ENCODE measurements around the gene PTGER3. TPM values are rescaled to one million over a fixed set of nuclear protein-coding genes. Genes with fewer than 3 reads are reported as not detected.

Gene PTGER3
- total and polyA plus RNA-seq, 10 of the 15 experiments (the other 5 are each of a cell fraction or from before 2014, with no cell fraction given): under 0.01 to 0.04 (median 0.02) TPM; not detected in 7

GRCh38 chr1:70973754-70974153 is 73.9 kb downstream of the PTGER3 start:
- POLR2A ChIA-PET: no interaction called here
- H3K4me1 ChIP-seq (ENCODE audit: control insufficient read depth, insufficient read depth, low read length): no peaks in the 10 kb centered on the region
- in situ Hi-C loops (cut with MboI): no loop called here
- no peak overlapping the region for H3K4me3 ChIP-seq
- H4K20me1 ChIP-seq (ENCODE audit: control insufficient read depth, insufficient read depth): no peaks in the 10 kb centered on the region
- DNase-seq (ENCODE audit: low read depth, low spot score) (no peak), ATAC-seq (no peak), FAIRE-seq (no peak)
- 49% methylated on average over 3 of the region's 3 CpGs for WGBS (ENCODE audit: insufficient coverage, insufficient replicate concordance, low lambda C conversion rate, missing lambda C conversion rate)
- H2AFZ ChIP-seq (ENCODE audit: control insufficient read depth, low read depth, low read length): no peak overlapping the region
- no peaks in the 10 kb centered on the region for H3K27me3 ChIP-seq (replicated peaks in 1 of 2; ENCODE audit: control insufficient read depth in 2 of 2, insufficient read depth in 2 of 2, low read length in 1 of 2)
- H3K4me2 ChIP-seq (ENCODE audit: control insufficient read depth, insufficient read depth): no peak overlapping the region
- H3K27ac ChIP-seq (ENCODE audit: control insufficient read depth, insufficient read depth): no peak overlapping the region
- RAD21 ChIA-PET (ENCODE audit: unreplicated experiment): no interaction called here
- intact Hi-C loops (cut with micrococcal nuclease; ENCODE audit: unreplicated experiment): no loop called here
- SMC1A ChIA-PET (ENCODE audit: uncharacterized antibody, unreplicated experiment): no interaction called here
- H3K9ac ChIP-seq (ENCODE audit: control insufficient read depth, insufficient read depth, low read length): no peak overlapping the region
- BruUV-seq (replicated peaks): no TSS peak
- no peaks in the 10 kb centered on the region for H3K36me3 ChIP-seq (ENCODE audit: control insufficient read depth in 2 of 2, insufficient read depth in 2 of 2, low read length in 1 of 2)
- H3K9me3 ChIP-seq (replicated peaks; ENCODE audit: control insufficient read depth, insufficient read depth, low read length): no peaks in the 10 kb centered on the region
- no peaks in the 10 kb centered on the region for H3K79me2 ChIP-seq (ENCODE audit: control insufficient read depth, insufficient read depth, low read length)
- CTCF ChIA-PET: no interaction called here
- TF ChIP-seq CREM (IDR thresholded peaks at IDR 0.05; ENCODE audit: low read depth) (no peak), PRDM15 (CRISPR knock-in tag; IDR thresholded peaks at IDR 0.05) (no peak), CBFB (IDR thresholded peaks at IDR 0.05; ENCODE audit: low read depth) (no peak), NFIC (IDR thresholded peaks at IDR 0.05; ENCODE audit: low read depth, low read length) (no peak), PBX3 (IDR thresholded peaks at IDR 0.05; ENCODE audit: insufficient replicate concordance, low read depth, low read length) (no peak), NRF1 (conservative IDR thresholded peaks at IDR 0.05; ENCODE audit: low read depth, low read length) (no peak), RFX5 (IDR thresholded peaks at IDR 0.05; ENCODE audit: low read depth, low read length) (no peak), SKIL (IDR thresholded peaks at IDR 0.05; ENCODE audit: low read depth, poor library complexity, severe bottlenecking) (no peak), SUZ12 (IDR thresholded peaks at IDR 0.05; ENCODE audit: unreplicated experiment) (no peak), BMI1 (IDR thresholded peaks at IDR 0.05; ENCODE audit: borderline replicate concordance) (no peak), ESRRA (IDR thresholded peaks at IDR 0.05; ENCODE audit: low read length) (no peak), MTA2 (IDR thresholded peaks at IDR 0.05; ENCODE audit: low read depth) (no peak), SREBF1 (IDR thresholded peaks at IDR 0.05; ENCODE audit: low read length) (no peak), SMAD1 (IDR thresholded peaks at IDR 0.05; ENCODE audit: low read depth, partially characterized antibody) (no peak), ETV6 (conservative IDR thresholded peaks at IDR 0.05 in 1 of 2, IDR thresholded peaks at IDR 0.05 in 1 of 2; ENCODE audit: borderline replicate concordance in 1 of 2, low read depth in 1 of 2) (no peak), ELK1 (IDR thresholded peaks at IDR 0.05; ENCODE audit: low read depth, low read length) (no peak)

Measured in GM12878 (cell line).